GM21529 (cell line): ENCODE data around the gene HOOK1.
"Not testable (repeated sequence)": the region's sequence is repeated elsewhere in the genome, so short reads cannot be mapped to it uniquely, and the experiment has no call there.

Experiments
- ATAC-seq: cut with Tn5 transposase; IDR thresholded peaks from one replicate; pipeline ENCODE4 v1.9.1; 2021; ENCODE audit not compliant: unreplicated experiment

HOOK1 gene

GRCh38 chr1:59819566-59820438 lies 5.1 kb downstream of the HOOK1 start:
- no peak for ATAC-seq

GRCh38 chr1:59827055-59827643 lies 12.4 kb downstream of the HOOK1 start:
- ATAC-seq, result no peak

GRCh38 chr1:59828160-59828559 lies 13.4 kb downstream of the HOOK1 start:
- no peak for ATAC-seq

GRCh38 chr1:59831529-59831928 lies 16.8 kb downstream of the HOOK1 start:
- ATAC-seq, result no peak

- ATAC-seq, result no peak
Observed at GRCh38 chr1:59833022-59833421, 18.3 kb downstream of the HOOK1 start.

GRCh38 chr1:59833991-59834390 lies 19.2 kb downstream of the HOOK1 start:
- no peak for ATAC-seq

- not testable (repeated sequence) for ATAC-seq
Observed at GRCh38 chr1:59837857-59838256, 23.1 kb downstream of the HOOK1 start.

- ATAC-seq, result no peak
Observed at GRCh38 chr1:59845091-59845490, 30.3 kb downstream of the HOOK1 start.

- no peak for ATAC-seq
Observed at GRCh38 chr1:59846209-59846894, 31.6 kb downstream of the HOOK1 start.

- no peak for ATAC-seq
Observed at GRCh38 chr1:59846895-59847282, 32.1 kb downstream of the HOOK1 start.

GRCh38 chr1:59852117-59852516 lies 37.4 kb downstream of the HOOK1 start:
- ATAC-seq, result no peak

- not testable (repeated sequence) for ATAC-seq
Observed at GRCh38 chr1:59855297-59855696, 40.5 kb downstream of the HOOK1 start.

GRCh38 chr1:59856725-59857338 lies 42.1 kb downstream of the HOOK1 start:
- no peak for ATAC-seq

GRCh38 chr1:59857679-59858354 lies 43.1 kb downstream of the HOOK1 start:
- ATAC-seq, result no peak

GRCh38 chr1:59866462-59866861 lies 51.7 kb downstream of the HOOK1 start:
- no peak for ATAC-seq

GRCh38 chr1:59871746-59872145 lies 57.0 kb downstream of the HOOK1 start:
- no peak for ATAC-seq

- ATAC-seq, result no peak
Observed at GRCh38 chr1:59877108-59877682, 62.4 kb downstream of the HOOK1 start.

- no peak for ATAC-seq
Observed at GRCh38 chr1:59878370-59878769, 63.6 kb downstream of the HOOK1 start.

- ATAC-seq, result peak; percentile 51
Observed at GRCh38 chr1:59879574-59879973, 64.8 kb downstream of the HOOK1 start.

GRCh38 chr1:59879996-59880505 lies 65.3 kb downstream of the HOOK1 start:
- ATAC-seq, result no peak
